NB4 (cell line): Measurements from ENCODE around the gene NIN.

Experiments
- DNase-seq: peaks from one replicate; pipeline ENCODE4 v3.0.0; 2010; ENCODE audit warnings: low read depth
- H3K4me3 ChIP-seq: one replicate; pipeline ENCODE4 v1.5.1; 2011; ENCODE audit warnings: mild to moderate bottlenecking, low read depth, low read length, moderate library complexity
- CTCF ChIP-seq: IDR thresholded peaks from one replicate; pipeline ENCODE4 v1.5.1; 2012; ENCODE audit warnings: low read depth, low read length
- MAX ChIP-seq: IDR thresholded peaks from 2 replicates; pipeline ENCODE4 v1.6.1; 2011; ENCODE audit warnings: low read depth, low read length
- MYC ChIP-seq: IDR thresholded peaks from 2 replicates; pipeline ENCODE4 v1.6.1; 2011; ENCODE audit warnings: low read depth, low read length
- POLR2A ChIP-seq: IDR thresholded peaks from 2 replicates; pipeline ENCODE4 v1.6.1; 2011; ENCODE audit warnings: mild to moderate bottlenecking; ENCODE audit not compliant: insufficient read length; ENCODE audit errors: extremely low read depth

The NIN gene

GRCh38 chr14:50808053-50808452 is 22.9 kb downstream of the NIN start:
- DNase-seq, result no peak
- TF ChIP-seq MAX (no peak), CTCF (no peak), POLR2A (no peak), MYC (no peak)
- H3K4me3 ChIP-seq, result no peak overlapping the region

- DNase-seq, result no peak
- TF ChIP-seq MAX (no peak), MYC (no peak), CTCF (no peak), POLR2A (no peak)
- H3K4me3 ChIP-seq, result no peak overlapping the region
These were observed 24.6 kb downstream of the NIN start for GRCh38 chr14:50806241-50806933.

GRCh38 chr14:50805396-50805795 is 25.6 kb downstream of the NIN start:
- no peak for DNase-seq
- TF ChIP-seq MYC, result no peak
- no peak for TF ChIP-seq POLR2A
- no peak for TF ChIP-seq CTCF
- no peak for TF ChIP-seq MAX
- no peak overlapping the region for H3K4me3 ChIP-seq

- H3K4me3 ChIP-seq, result no peak overlapping the region
- DNase-seq, result no peak
- TF ChIP-seq POLR2A (no peak), CTCF (no peak)
These were observed 26.7 kb downstream of the NIN start for GRCh38 chr14:50804181-50804721.

- H3K4me3 ChIP-seq, result no peak overlapping the region
- TF ChIP-seq MYC (no peak), MAX (no peak), POLR2A (no peak), CTCF (no peak)
- DNase-seq, result no peak
These were observed 29.3 kb downstream of the NIN start for GRCh38 chr14:50801706-50802105.

GRCh38 chr14:50800032-50800431 is 30.9 kb downstream of the NIN start:
- TF ChIP-seq MYC (no peak), MAX (no peak), CTCF (no peak), POLR2A (no peak)
- no peak for DNase-seq
- H3K4me3 ChIP-seq, result no peak overlapping the region
